NAMALWA (cell line): Measurements from ENCODE around the gene TLX2.

Experiments
- DNase-seq: peaks from one replicate; pipeline ENCODE4 v3.0.0-alpha.2; 2015; ENCODE audit warnings: low spot score

Gene TLX2

GRCh38 chr2:74496997-74497776 is 17.1 kb upstream of the TLX2 start:
- DNase-seq = no peak

- DNase-seq = no peak
These were observed 16.3 kb upstream of the TLX2 start for GRCh38 chr2:74497777-74498499.

- no peak for DNase-seq
These were observed 15.6 kb upstream of the TLX2 start for GRCh38 chr2:74498500-74499266.

DNA sequence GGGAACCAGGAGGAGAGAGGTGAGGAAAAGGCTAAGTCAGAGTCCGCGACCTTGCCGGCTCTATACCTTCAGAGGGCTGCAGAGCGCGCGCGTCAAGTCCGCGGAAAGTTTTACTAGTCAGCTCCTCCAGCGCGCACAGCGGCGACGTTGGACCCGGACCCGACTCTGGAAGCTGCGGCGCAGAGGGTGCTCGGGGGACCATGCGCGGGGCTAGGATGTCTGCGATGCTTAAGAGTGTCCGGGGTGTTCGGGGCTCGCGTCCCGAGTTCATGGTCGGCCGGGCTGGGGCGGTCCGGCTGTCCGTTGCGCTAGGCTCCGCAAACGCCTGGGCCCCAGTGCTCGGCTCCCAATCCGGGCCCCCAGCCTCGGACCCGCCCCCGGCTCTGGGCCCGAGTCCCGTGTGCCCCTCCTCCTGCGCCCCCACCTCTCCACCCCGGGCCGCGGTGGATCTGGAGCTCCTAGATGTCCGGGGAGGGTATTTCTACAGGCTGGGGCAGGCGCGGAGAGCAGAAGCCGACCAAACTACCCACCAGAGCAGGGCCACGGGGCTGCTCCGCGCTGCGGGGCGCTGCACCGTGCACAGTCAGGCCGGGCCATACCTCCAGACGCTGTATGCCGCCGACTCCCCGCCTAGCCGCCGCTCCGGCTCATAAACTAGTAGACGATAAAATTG is 14.8 kb upstream of the TLX2 start, which contains the start of gene LBX2:
Gene LBX2 (minus strand): TSS at position 337 of the 673 bp plus-strand sequence. CDS start 66 bp downstream, at position 271.
- DNase-seq = no peak

DNA sequence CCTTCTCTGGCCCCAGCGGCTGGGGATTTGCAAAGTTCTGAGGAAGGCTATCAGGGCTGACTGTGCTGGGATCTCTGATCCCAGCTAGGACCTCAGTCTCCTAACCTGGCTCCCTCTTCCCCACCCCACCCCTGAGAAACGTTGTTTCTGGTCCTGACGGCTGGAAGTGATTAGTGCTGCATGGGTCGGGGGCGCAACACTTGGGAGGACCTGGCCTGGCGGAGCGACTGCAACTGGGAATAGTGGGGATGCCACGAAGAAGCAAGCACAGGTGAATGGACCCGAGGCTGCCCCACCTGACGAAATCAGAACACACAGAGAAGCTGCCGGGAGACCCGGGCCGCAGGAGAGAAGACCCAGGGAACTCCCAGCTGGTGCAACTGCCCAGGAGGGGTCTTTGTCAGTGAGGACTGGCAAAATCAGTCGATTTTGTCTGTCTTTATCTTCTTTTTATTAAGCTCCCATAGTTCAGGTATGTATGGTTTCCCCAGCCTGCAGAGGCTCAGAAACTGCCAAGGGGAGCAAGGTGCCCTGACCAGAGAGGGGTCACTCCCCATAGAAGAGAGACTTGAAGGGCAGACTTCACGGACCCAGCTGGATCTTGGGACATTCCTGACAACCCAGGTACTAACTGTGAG is 14.2 kb upstream of the TLX2 start:
- DNase-seq = no peak

DNA sequence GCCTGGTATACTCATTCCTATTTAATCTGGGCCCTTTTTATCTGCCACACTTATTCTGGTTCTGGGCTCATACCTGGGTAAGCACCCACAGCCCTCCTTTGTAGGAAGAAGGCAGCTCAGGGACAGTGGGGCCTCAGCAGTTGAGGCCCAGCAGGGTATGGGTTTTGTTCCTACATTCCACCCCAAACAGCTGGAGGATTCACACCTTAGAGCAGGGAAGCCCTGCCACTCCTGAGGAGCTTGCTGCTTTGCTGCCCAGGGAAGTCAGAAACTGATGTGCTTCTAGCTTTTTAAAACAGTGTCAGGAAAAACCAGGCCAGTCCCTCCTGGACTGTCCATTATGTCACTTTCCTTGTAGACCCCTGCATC is 13.7 kb upstream of the TLX2 start:
- DNase-seq = no peak

GRCh38 chr2:74501335-74502071 is 12.7 kb upstream of the TLX2 start:
- DNase-seq = peak; percentile 23

DNA sequence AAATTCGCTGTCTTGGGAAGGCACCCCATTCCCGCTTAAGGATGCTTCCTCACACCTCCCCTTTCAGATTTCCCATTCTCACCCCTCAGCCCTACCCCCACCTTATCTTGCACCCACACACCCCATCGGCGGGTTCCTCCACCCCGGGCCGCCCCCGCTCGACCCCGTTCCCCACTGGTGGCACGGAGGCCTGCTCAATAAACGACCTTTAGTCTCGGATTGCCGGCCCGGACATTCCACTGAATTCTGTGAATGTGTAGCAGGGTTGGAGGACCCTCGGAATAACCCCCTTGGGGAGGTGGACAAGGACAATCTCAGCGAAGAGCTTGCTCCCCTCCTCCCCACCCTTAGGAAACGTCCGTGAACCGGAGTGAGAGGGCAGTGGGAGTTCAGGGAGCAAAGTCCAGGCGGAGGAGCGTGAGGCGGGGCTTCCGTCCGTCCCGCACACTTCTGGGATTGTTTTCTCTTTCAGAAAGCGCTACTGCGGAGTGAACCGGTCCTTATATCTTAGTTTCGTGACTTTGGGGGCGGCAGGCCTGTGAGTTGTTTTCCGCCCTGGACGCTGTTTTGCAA is 12.0 kb upstream of the TLX2 start:
- no peak for DNase-seq

DNA sequence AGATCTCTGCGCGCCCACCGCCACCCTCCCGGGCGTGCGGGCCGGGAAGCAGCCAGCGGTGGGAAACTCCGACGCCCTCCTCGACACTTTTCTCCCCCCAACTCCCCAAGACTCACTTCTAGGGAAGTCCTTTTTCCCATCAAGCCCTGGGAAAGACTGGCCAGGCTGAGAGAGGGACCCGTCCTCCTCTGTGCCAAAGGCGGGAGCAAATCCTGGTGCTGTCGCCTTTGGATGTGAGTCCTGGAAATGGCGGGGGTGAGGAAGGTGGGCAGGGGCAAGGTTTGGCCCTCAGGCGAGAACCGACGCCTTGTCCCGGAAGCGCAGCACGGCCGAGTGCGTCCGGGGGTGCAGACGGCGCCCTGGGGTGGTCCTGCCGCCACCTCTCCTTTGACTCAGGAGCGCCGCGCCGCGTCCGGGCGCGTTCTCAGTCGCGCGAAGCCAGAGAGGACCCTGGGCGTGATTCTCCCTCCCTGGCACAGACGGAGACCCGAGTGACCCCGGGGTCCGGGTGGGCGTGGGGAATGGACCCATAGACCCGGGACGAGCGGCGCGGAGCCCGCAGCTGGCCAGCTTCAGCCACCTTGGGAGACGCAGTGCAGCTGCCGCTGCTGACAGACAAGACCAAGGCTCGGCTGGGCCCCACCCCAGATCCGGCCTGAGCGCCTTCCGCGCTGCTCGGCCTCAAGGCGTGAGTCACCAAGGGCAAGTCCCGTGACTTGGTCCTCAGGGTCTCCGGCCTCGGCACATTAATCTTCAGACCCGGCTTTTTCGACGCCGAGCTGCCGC is 11.3 kb upstream of the TLX2 start:
- no peak for DNase-seq

DNA sequence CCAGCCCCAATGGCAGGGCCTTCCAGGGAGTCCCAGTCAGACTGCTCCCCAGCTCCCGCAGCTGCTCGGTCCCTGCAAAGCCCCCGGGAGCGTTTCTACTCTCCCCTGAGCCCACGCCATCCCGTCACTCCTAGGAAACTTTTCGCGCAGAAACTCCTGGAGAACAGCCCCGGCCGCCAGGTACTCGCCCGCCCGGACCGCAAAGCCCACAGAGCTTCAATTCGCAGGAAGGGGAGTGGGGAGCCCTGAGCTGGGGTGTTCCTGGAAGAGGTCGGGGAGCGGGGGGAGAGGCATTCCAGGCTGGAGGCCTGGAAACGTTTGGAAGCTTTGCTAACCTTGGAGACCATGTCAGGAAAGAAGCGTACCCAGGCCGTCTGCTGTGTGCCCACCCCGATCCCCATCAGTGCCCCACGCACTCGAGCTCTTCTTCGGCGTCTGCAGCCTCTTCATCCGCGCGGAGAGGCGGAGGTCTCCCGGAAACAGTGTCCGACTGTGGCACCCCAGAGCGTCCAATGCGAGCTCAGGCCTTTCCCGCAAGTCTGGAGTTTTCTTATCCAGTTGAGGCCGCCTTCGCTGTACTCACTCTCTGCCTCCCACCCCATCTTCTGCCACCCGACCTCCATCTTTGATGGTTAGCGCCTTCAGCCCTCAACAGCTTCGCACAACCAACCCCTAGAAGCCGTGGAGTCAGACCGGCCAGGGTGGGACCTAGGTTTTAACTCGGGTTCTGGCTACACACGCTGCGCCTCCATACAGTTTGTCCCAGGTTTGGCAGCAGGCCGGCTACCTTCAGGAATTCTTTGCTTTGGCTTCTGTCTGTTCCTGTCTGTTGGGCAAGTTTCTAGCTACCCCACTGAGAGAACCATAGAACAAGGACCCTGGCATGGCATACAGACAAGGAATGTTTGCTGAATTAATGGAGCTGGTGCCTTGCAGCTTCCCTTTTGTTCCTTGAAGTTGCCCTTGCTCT is 10.5 kb upstream of the TLX2 start:
- DNase-seq = no peak

GRCh38 chr2:74504591-74504990 is 9.7 kb upstream of the TLX2 start:
- no peak for DNase-seq

GRCh38 chr2:74505448-74506246 is 8.6 kb upstream of the TLX2 start:
- no peak for DNase-seq

GRCh38 chr2:74507145-74507925 is 6.9 kb upstream of the TLX2 start, which contains the start of gene PCGF1:
Gene PCGF1, minus strand, starts transcription at chr2:74507695. Its CDS starts 27 bp downstream, at chr2:74507668.
- DNase-seq = peak; percentile 98

DNA sequence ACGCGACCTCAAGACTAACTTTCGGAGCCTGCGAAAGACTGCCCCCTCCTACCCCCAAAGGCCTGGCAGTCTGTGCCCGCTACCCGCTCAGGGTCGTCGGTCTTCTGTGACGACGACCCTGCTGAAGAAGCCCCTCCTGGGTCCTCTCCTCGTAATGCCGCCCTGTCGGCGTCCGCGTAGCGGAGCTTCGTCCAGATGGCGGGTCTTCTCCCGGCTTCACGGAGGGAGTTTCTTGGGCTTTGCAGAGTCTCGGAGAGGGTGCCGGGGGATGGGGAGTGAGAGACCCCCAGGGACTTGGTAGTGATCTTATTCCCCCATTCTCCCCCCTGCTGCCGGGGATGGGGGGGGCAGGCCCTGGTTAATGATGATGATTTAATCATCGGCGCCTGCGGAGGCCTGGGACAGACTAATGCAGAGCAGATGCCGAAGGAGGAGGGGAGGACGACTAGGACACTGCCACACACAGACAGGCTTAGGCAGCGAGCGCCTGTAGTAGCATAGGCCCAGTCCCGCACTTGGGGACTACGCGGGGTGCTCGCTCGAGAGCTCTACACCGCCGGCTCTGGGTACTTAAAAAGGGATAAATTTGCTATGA is 6.2 kb upstream of the TLX2 start:
- DNase-seq = peak; percentile 35

DNA sequence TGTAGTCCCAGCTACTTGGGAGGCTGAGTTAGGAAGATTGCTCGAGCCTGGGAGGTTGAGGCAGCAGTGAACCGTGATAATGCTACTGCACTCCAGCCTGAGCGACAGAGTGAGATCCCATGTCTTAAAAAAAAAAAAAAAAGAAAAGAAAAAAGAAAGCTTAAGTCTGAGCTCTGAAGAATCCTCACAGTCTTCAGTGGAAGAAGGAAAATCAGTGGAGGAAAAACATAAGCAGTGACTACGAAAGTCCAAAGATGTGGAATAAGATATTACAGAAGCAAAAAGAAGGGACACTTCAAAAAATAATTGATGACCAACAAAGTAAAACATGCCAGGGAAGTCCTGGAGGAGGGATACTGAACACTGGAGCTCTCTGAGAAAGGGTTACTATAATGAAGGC is 4.0 kb upstream of the TLX2 start:
- no peak for DNase-seq
